Fibroblast of skin of right biceps (primary cell): ENCODE measurements around the gene NCKIPSD.

ENCODE experiments used
- DNase-seq: peaks from one replicate; pipeline ENCODE4 v3.0.0-alpha.2; 2013

The NCKIPSD gene

DNA sequence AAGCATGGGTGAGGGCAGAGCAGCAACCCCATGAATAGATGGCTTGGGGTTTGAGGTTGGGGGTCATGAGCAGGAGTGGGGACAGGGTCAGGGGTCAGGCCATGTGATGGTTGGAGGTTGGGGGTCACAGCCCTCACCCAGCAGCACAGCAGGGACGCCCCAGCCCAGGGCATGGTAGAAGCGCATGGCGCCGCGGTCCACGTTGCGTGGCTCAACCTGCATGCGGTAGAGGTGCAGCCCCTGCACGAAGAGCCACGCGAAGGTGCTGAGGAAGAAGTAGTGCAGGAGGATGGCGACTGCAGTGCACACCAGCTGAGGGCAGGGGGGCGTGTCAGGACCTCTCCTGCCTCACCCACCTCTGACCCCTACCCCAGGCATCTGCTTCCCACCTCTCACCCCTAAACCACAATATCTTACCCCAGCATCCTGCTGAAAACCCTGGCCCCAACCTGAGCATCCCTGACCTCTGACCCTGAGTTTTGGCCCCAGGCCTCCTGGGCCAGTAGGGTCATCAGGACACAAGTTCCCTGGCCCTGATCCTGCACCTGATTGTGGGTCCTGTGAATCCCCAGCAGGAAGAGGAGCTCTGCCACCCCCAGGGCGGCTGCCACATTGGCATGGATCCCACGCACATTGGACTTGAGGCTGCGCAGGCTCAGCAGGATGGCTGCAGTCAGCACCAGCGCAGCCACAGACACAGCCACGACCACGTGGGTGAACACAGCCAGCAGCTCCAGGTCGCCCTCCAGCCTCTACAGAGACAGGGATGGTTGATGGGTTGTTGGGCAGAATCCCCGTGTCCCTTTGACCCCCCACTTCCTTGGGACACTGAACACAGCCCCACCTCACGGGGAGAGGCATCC lies 40.6 kb downstream of the NCKIPSD start:
- no peak for DNase-seq

DNA sequence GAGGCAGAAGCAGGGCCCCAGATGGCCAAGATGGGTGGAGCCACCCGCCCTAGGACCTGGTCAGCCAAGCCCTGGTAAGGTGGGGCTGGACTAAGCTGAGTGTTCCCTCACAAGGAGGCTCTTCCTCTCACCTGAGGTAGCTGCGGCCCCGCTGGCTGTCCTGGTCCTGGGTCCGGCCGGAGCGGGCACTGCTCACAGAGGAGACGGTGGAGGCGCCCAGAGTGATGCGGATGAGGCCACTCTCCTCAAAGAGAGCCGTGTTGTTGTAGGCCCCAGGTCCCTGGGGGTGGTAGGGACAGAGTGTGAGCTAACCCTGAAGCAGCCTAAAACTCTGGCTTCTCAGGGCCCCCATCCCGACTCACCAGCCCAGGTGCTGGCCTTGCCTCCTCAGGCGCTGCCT lies 43.1 kb downstream of the NCKIPSD start:
- DNase-seq: no peak

DNA sequence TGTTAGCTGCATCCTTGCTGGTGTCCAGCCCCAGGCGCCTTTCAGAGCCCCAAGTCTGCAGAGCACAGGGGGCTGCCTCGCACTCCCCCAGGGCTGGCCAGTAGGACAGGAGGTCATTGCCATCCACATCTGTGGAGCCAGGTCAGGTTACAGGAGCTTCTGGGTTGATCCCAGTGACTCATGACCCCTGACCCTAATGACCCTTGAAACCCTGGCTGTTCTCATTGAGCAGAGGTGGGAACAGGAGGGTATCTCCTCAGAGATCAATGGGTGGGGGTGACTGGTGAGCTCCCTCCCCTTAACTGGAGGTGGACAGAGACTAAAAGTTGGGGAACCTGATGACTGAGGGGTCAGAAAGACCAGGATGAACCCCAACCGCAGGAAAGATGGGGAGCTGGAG lies 44.3 kb downstream of the NCKIPSD start:
- DNase-seq: no peak

DNA sequence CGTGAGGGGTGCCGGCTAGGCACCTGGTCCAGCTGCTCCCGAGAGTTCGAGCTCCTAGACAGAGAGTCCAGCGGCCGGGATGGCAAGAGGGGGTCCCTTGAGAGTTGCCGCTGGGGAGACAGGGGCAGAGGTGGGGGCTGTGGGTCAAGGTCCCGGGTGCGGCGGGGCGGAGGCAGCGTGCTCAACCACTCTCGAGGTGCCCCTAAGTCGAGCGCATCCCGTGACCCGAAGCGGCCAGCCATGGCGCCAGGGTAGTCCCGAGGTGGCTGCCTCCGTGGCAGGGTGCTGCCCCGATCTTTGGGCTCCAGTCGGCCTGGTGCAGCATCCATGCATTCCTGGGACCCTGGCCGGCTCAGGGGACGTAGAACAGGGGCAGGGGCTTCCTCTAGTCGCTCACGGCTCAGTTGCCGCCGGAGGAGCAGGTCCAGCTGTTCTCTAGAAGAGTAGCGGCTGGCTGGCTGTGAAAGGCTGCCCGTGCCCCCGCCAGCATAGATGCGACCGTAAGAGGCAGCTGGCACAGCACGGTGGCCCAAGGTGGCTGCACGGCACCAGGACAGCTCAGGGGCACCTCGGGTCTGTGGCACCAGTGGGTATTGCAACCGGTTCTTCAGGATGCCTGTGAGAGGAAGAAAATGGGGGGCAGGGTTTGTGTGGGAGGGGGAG lies 45.6 kb downstream of the NCKIPSD start:
- no peak for DNase-seq

DNA sequence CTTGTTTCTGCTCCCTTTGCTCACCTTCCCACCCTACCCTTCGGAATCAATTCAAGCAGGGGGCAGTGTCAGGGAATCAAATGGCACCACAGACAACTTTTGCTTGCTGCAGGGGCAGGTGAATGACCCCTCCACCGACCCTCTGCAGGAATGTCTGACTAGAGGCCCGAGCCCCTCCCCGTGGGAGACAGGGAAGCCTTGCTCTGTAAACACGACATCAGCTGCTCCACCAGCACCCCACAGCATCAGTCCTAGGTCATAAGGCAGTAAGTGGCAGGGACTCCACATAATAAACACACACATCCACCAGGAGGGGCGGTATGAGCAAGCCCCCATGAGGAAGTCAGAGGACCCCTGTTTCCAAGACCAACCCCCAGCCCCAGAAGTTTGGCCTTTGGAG lies 48.4 kb downstream of the NCKIPSD start:
- DNase-seq: no peak

DNA sequence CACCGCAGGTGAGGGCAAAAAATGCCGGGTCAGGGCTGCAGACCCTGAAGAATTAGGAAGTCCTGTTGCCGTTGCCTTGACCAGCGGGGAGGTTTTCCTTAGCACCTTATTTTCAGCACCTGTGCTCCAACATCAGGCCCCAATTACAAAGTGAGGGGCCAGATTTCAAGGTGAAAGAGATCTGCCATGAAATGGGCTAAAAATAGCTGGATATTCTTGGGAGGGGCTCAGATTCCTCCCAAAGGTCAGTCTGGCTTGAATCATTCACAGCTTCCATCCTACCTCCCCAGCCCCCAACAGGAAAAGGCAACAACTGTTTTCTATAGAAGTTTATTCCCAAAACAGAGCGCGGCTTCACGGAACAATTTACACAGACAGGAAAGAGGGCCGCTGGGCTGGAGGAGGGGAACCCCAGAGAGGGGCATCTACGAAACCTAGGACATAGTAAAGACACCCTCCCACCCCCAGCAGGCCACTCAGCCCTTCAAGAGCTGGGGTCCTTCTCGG lies 49.5 kb downstream of the NCKIPSD start:
- DNase-seq: peak; percentile 1

DNA sequence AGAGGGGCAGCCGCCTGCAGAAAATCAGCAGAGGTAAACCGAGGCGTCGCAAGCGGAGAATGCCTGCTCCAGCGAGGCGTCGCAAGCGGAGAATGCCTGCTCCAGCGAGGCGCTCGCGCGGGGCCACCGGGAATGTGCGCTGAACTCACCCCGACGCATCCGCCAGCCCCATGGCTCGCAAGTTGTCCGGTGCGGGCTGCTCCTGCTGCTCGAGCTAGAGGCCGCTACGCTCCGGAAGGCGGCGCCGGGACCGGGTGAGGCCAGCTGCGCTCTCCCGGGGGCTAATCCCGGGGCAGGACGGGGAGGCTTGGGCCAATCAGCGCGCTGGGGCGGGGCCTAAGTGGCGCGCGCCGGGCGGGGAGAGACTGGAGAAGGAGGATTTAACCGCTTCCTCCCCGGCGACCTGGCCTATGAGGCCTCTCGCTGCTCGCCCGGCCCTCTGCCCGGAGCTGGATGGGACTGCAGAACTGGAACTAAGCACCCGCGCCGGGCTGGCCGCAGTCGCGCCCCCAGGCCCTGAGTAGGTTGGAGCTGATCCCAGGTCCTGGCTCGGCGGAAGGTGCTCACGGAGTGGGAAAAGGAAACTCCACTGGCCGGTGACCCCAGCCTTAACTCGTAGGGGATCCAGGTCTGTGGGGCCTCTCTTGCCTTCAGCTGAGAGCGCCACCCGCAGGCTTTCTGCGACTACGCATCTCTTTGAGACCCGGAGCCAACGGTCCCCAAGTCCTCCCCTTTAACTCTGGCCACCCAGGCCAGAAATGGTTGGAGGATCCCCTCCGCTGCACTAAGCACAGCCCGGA lies 50.3 kb downstream of the NCKIPSD start, which contains the start of gene SLC26A6:
Gene SLC26A6, minus strand, starts transcription at position 240 of the 800 bp plus-strand sequence. Its CDS starts 68 bp downstream, at position 172.
- DNase-seq: peak; percentile 95

DNA sequence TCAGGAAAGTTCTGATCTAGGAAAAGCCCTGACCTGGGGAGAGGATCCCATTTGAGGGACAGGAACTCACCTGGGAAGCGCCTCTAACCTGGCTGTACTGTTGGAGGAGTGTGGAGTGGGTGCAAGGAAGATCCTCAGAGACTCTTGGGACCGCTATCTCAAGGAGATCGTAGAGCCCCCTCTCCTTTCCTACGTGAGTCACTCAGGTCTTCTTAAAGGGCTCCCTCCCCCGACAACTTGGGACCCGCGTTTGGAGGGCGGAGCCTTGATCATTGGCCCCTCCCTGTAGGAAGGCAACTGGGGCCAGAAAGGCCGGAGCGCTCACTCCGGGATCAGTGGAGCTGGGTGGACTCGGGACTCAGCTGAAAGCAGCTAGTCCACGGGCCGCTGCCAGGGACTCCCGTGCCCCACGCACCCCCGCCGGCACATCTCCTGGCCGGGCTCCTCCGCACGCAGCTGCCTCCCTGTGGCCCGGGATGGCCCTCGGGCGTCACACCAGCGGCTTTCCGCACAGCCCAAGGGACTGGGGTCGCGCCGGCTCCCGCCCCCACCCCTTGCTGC lies 51.0 kb downstream of the NCKIPSD start:
- DNase-seq: peak; percentile 74

DNA sequence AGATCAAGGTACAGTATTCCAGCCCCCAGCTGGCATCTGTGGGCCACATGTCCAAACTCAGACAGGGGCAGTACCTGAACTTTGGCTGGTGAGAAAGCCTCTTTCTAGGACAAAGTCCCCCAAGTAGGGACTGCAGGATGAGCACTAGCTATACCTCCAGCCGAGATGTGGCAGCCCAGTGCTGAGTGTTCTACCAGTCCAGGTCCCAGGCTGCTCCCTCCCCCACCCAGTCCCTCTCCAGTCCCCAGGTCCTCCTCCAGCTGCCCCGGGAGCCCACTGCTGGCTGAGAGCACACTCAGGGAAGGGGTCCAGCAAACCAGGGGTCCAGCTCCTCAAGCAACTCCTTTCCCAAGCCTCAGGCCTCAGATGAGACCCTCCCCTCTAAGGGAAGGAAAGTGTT lies 52.0 kb downstream of the NCKIPSD start:
- DNase-seq: no peak

DNA sequence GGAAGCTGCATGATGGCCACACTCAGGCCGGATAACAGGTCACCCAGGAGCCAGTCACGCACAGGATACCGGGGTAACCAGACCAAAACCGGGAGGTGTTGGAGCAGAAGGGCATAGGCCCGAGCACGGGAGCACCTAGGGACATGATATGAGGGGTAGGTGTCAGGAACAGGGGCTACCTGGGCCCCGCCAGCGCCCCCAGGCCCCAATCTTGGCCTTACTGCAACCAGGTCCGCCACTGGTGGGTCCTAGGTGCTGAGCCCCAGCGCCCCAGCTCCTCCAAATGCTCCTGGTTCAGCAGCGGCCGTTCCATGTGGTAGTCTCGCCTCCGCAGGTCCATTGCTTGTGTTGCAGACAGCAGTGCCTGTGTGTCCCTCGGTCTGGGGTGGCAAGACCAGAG lies 52.5 kb downstream of the NCKIPSD start:
- no peak for DNase-seq

DNA sequence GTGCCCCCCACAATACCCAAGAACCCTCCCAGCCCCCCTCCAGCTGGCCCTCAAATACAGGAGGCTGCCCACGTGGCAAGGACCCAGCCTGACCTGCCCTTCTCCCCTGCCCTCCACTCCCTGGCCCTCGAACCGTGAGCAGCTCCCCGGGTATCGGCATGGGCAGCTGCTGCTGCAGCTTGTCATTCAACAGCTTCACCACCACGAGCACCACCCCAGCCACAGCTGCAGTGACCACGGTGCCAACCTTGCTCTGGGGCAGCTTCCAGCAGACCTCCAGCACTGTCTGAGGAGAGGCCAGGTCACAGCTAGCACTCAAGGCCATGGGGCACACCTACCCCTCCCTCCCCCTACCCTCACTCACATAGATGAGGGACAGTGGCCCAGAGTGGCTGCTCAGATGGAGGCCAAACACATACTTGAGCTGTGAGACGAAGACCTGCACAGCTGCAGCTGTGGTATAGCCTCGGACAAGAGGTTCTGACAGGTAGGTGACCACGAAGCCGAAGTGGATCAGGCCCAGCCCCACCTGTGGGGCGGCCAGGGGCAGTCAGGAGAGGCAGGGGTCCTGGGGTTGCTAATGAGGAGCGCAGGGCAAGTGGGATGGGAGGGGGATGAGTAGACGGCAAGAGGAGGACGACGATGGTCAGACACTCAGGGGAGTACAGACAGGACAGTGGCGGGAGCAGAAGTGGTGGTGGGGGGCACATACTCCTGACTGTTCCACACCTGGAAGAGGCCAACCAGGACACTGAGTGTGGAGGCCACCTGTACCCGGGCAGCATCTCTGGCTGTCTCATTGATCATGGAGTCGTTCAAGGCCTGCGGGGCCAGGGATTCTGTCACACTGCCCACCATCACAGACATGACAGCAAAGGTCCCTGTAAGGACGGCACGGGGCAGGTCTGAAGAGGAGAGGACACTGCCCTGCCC lies 53.9 kb downstream of the NCKIPSD start:
- no peak for DNase-seq

DNA sequence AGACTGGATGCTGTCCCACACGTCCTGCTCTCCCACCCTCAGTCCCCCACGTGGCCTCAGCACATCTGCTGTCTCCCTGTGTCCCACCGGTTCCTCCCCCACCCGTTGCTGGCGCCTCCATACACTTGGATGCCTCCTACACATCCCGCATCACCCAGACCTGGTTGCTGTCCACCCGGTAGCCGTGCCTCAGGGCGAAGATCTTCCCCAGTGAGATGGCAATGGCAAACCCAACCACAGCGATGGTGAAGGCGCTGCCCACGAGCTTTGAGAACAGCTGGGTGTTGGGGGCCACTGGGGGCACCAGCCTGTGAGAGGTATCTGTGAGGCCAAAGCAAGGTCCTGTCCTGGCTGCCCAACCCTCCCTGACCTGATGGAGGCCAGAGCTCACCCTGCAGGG lies 54.9 kb downstream of the NCKIPSD start:
- DNase-seq: no peak

DNA sequence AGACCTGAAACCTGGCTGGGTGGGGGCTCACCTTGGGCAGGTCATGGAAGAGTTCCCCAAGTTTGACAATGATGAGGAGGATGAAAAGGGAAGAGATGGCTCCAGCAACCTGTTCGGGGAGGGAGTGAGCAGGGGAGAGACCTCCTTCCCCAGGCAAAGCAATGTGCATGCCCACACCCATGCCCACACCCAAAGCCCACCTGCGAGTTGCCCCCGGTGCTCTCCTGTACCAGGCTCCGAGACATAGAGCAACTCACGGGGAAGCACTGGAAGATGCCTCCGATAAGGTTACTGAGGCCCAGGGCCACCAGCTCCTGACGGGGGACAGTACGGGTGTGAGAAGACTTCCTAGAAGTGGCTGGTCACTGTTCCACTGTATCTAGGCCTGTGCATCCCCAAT lies 55.3 kb downstream of the NCKIPSD start:
- DNase-seq: no peak

DNA sequence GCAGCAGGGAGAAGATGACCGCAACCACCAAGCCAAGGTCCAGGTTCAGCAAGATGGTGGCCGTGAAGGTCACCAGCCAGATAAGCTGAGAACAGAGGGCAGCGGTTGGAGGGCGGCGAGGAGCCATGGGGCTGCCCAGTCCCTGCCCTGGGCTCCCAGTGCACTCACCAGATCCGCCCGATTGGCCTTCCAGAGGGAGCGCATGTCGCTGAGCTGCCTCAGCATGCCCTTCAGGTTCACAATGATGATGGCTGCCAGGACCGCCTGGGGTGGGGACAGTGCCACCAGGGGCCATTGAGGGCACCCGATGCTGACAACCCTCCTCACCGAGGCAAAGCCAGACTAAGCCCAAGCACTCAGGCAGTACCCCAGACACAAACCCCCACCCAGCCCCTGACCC lies 55.8 kb downstream of the NCKIPSD start:
- DNase-seq: no peak

DNA sequence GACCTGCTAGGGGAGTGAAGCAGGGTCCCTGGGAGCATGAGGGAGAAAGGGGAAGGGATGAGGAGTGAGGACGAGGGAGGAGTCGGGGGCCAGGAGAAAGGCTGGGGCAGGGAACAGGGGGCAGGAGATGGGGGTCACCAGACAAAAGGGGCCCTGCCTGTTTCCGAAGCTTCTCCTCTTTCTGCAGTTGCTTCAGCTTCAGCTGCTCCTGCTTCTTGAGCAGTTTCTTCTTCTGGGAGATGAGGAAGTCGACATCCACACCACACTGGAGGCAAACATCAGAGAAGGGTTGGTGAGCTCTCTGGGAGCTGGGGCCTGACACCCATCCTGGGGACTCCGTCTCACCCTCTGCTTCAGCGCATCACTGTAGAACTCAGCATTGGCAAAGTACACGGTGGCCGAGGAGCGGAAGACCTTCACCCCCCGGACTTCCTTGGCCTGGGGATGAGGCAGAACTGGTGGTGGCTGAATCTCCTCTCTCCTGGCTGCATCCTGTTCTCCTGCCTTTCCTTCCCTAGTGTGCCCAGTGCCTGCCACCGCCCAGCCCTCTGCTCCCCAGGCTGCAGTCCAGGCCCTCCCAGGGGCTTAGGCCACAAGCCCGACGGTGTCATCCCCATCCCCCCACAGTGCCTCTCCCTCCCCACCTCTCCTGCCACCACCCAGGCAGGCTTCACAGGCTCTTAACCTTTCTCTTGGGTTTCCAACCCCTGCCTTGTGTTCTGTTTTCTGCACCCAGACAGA lies 57.3 kb downstream of the NCKIPSD start:
- DNase-seq: no peak

DNA sequence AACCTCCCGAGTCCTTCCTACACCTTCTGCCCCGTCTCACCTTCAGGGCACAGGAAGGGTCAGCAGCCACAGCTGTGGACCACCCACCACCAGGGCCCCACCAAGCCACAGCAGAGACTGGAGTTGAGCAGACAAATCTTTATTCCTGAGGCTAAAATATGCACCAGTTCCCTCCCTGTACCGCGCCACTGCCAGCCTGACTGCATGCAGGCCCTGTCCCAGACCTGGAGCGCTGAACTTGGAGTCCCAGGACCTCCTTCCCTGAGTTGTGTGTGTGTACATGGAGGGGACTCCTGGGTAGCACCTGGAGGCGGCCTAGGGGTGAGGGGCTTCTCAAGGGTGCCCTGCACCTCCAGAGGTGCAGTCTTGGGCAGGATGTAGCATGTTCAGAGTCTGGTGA lies 60.1 kb downstream of the NCKIPSD start:
- no peak for DNase-seq

DNA sequence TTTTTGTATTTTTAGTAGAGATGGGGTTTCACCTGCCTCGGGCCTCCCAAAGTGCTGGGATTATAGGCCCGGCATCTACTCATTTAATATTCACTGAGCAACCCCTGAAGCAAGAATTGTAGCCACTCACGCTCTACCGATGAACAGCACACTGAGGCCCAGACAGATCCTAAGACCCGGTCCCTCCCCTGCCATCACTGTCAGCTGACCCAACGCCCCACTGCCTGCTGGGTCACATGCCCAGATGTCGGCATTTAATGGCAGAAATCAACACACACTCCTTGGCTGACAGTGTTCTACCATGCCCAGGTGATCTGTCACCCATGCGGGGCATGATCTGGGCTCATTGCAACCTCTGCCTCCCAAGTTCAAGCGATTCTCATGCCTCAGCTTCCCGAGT lies 60.9 kb downstream of the NCKIPSD start:
- DNase-seq: no peak

DNA sequence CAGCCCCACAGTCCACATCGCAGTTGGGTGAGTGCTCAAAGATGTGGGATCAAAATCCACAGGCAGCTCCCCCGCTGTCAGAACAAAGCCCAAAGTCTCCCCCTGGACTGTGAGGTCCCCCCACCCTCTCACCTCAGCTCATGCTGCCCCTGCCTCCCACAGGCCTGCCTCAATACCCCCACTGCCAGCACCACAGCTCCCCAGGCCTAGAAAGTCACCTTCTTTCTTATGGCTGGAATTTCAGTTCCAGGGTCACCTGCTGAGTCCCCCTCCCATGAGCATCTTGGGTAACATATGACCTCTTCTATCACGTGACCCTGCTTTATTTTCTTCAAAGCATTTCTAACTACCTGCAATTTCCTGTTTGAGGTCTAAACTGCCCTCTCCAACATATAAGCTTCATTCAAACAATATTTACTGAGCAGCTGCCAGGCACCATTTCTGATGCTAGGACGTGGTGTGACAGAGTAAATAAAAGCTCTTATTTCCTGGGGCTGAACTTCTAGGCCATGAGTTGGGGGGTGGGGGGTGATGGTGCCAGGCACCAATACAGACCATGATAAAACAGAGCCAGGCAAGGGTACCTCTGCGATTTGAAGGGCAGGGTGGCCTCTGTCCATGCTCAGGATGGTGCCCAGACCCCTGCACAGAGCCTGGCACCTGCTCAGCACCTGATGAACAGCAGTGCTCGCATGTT lies 61.7 kb downstream of the NCKIPSD start:
- no peak for DNase-seq
